ENCODE data around the gene KHDC1L. TPM values are rescaled to one million over a fixed set of nuclear protein-coding genes. Genes with fewer than 3 reads are reported as not detected.

The KHDC1L gene
- total RNA-seq, 1 donor from 2014 or later: 2.2 TPM

DNA sequence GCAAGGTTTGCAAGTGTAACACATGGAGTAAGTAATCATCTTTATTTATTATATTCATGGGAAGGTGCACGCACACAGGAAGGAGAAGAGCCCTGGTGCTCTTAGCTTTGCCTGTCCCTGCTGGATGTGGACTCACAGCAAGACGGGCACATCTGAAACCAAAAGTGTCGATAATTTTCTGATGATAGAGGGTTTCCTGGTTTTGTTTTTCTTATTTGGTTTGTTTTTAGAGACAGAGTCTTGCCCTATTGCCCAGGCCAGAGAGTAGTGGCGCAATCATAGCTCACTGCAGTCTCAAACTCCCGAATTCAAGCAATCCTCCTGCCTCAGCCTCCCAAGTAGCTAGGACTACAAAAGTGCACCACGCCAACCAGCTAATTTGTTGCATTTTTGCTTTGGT, 7.8 kb upstream of the KHDC1L start:
- TF ChIP-seq, protein P1, sequence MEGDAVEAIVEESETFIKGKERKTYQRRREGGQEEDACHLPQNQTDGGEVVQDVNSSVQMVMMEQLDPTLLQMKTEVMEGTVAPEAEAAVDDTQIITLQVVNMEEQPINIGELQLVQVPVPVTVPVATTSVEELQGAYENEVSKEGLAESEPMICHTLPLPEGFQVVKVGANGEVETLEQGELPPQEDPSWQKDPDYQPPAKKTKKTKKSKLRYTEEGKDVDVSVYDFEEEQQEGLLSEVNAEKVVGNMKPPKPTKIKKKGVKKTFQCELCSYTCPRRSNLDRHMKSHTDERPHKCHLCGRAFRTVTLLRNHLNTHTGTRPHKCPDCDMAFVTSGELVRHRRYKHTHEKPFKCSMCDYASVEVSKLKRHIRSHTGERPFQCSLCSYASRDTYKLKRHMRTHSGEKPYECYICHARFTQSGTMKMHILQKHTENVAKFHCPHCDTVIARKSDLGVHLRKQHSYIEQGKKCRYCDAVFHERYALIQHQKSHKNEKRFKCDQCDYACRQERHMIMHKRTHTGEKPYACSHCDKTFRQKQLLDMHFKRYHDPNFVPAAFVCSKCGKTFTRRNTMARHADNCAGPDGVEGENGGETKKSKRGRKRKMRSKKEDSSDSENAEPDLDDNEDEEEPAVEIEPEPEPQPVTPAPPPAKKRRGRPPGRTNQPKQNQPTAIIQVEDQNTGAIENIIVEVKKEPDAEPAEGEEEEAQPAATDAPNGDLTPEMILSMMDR (IDR thresholded peaks at IDR 0.05; ENCODE audit: partially characterized antibody, unreplicated experiment): no peak
- Mint-ChIP-seq H3K4me3 (ENCODE audit: unreplicated experiment) (no peak overlapping the region), H3K36me3 (ENCODE audit: unreplicated experiment) (no peaks in the 10 kb centered on the region), H3K27ac (ENCODE audit: unreplicated experiment) (no peak overlapping the region), H3K4me1 (ENCODE audit: low read depth, unreplicated experiment) (no peaks in the 10 kb centered on the region), H3K9me3 (ENCODE audit: unreplicated experiment) (no peaks in the 10 kb centered on the region), H3K27me3 (ENCODE audit: unreplicated experiment) (no peaks in the 10 kb centered on the region)
- DNase-seq: no peak

DNA sequence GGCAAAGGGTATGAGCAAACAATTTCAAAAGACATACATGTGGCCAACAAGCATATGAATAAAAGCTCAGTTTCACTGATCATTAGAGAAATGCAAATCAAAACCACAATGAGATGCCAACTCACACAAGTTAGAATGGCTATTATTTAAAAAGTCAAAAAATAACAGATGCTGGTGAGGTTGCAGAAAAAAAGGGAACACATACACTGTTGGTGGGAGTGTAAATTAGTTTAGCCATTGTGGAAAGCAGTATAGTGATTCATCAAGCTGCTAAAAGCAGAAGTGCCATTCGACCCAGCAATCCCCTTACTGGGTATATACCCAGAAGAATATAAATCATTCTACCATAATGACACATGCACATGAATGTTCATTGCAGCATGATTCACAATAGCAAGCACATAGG, 6.7 kb upstream of the KHDC1L start:
- no peak for DNase-seq
- Mint-ChIP-seq H3K27me3 (ENCODE audit: unreplicated experiment) (no peaks in the 10 kb centered on the region), H3K9me3 (ENCODE audit: unreplicated experiment) (no peaks in the 10 kb centered on the region), H3K4me3 (ENCODE audit: unreplicated experiment) (no peak overlapping the region), H3K36me3 (ENCODE audit: unreplicated experiment) (no peaks in the 10 kb centered on the region), H3K27ac (ENCODE audit: unreplicated experiment) (no peak overlapping the region), H3K4me1 (ENCODE audit: low read depth, unreplicated experiment) (no peaks in the 10 kb centered on the region)
- TF ChIP-seq, protein P1 (IDR thresholded peaks at IDR 0.05; ENCODE audit: partially characterized antibody, unreplicated experiment): no peak

DNA sequence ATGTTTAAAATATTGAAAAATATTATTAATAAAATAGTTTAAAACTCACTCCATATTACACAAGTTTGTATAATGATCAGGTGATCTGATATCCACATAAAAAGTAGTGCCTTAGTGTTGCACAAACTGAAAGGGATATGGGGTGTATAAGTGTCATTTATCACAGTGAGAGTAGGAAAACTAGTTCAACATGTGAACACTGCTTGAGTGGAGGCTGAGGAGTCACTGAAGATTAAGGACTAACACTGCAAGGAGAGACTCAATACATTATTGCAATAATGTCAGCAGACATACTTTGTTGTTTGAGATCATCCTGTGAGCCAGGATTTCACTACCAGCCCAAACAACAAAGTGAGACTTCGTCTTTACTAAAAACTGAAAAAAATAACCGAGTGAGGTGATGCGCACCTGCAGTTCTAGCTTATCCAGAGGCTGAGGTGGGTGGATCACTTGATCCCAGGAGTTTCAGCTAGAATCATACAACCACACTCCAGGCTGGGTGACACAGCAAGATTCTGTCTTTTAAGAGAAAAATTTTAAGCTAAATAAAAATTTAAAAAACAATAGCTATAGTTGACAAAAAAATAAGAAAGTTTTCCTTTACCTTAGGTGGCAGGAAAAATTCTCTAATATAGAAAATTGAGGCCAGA, 2.4 kb upstream of the KHDC1L start:
- Mint-ChIP-seq H3K4me3 (ENCODE audit: unreplicated experiment) (no peak overlapping the region), H3K4me1 (ENCODE audit: low read depth, unreplicated experiment) (no peaks in the 10 kb centered on the region), H3K27me3 (ENCODE audit: unreplicated experiment) (peaks cover 2% of the 10 kb centered on the region), H3K9me3 (ENCODE audit: unreplicated experiment) (no peaks in the 10 kb centered on the region), H3K36me3 (ENCODE audit: unreplicated experiment) (peaks cover 6% of the 10 kb centered on the region), H3K27ac (ENCODE audit: unreplicated experiment) (no peak overlapping the region)
- TF ChIP-seq, protein P1 (IDR thresholded peaks at IDR 0.05; ENCODE audit: partially characterized antibody, unreplicated experiment): no peak
- DNase-seq: no peak

DNA sequence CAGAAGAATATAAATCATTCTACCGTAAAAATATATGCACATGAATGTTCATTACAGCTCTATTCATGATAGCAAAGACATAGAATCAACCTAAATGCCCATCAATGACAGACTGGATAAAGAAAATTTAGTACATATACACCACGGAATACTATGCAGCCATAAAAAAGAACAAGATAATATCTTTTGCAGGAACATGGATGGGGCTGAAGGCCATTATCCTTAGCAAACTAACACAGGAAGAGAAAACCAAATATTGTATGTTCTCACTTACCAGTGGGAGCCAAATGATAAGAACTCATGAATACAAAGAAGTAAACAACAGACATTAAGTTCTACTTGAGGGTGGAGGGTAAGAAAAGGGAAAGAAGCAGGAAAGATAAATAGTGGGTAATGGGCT, 8.4 kb downstream of the KHDC1L start:
- Mint-ChIP-seq H3K36me3 (ENCODE audit: unreplicated experiment) (no peaks in the 10 kb centered on the region), H3K27ac (ENCODE audit: unreplicated experiment) (no peak overlapping the region), H3K4me1 (ENCODE audit: low read depth, unreplicated experiment) (no peaks in the 10 kb centered on the region), H3K4me3 (ENCODE audit: unreplicated experiment) (no peak overlapping the region), H3K27me3 (ENCODE audit: unreplicated experiment) (peaks cover 2% of the 10 kb centered on the region), H3K9me3 (ENCODE audit: unreplicated experiment) (no peaks in the 10 kb centered on the region)
- DNase-seq: no peak
- TF ChIP-seq, protein P1 (IDR thresholded peaks at IDR 0.05; ENCODE audit: partially characterized antibody, unreplicated experiment): no peak

DNA sequence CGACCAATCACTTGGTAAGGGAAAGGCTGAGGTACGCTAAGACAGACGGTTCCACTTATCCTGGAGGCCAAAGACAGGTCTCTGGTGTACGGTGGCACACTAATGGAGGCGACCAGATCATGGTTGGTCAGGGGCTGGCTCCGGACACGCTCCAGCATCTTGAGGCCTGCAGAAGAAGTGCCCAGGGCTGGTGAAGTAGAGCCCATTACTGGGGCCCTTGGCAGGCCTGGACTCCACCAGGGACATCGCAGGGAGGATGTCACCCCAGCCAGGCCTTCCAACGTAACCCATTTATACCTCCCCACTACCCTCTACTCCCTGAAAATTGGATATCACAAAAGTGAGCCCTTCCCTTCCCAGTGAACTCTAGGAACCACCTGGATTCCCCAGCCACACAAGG, 16.2 kb downstream of the KHDC1L start:
- TF ChIP-seq, protein P1 (IDR thresholded peaks at IDR 0.05; ENCODE audit: partially characterized antibody, unreplicated experiment): no peak
- no peak overlapping the region for H3K27ac Mint-ChIP-seq (ENCODE audit: unreplicated experiment)
- no peaks in the 10 kb centered on the region for H3K4me1 Mint-ChIP-seq (ENCODE audit: low read depth, unreplicated experiment)
- no peak for DNase-seq
- peaks cover 2% of the 10 kb centered on the region for H3K9me3 Mint-ChIP-seq (ENCODE audit: unreplicated experiment)
- no peaks in the 10 kb centered on the region for H3K36me3 Mint-ChIP-seq (ENCODE audit: unreplicated experiment)
- no peak overlapping the region for H3K4me3 Mint-ChIP-seq (ENCODE audit: unreplicated experiment)
- no peaks in the 10 kb centered on the region for H3K27me3 Mint-ChIP-seq (ENCODE audit: unreplicated experiment)

Data from glutamatergic neuron (in vitro differentiated cells).